ENCODE data around the gene HSD3B1.
"Not testable (repeated sequence)": the region's sequence is repeated elsewhere in the genome, so short reads cannot be mapped to it uniquely, and the experiment has no call there.

HSD3B1 gene

DNA sequence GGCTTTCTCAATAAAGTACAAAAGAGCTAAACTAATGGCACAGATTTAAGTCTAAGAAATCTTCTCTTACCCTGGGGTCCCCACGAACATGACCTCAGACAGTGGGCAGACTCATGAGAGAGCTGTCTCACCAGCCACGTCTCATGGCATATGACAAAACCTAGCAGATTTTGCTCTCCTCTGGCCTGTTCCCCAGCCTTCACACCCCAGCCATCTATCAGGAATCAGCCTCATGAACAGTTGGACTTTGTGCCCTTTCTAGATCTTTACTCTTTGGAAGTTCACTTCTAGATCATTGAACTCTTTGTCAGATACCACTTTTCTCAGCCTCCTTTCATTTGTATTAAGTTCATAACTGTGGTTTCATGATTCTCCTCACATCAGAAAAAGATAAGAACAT, 14.2 kb upstream of the HSD3B1 start:
- no peak for DNase-seq

DNA sequence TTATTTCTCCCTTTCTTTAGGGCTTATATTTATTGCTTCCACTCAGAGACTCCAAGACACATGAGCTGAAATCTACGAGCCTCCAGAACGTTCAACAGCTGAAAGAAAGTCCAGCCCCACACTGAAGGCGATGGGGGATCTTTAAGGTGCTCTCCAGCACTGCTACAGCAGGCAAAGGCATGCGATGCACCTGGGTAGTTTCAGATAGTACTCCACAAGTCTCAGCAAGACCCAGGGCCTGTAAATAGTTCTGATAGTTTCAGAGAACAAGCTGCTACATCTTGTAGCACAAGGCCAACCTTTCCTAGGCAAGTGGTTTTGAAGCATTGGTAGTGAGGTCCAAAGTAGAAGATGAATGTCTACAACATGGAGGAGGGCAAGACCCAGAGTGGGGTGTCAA, 2.2 kb upstream of the HSD3B1 start:
- no peak for DNase-seq

DNA sequence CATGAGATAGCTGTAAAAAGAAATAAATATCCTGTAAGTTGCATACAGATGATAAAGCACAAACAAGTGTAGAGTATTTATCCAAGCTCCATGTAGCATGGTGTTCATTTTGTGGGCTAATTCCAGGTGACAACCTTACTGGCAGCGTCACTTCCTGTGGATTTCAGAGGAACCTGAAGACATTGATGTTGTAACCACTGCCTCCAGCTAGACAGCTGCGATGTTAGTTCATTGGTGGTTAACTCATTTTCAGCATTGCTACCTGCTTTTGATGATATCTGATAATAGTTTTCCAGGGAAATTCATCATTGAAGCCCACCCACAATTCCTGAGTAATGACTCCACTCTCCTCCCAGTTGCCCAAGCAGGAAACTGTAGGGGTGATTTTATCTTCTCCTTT, 3.0 kb downstream of the HSD3B1 start:
- no peak for DNase-seq

DNA sequence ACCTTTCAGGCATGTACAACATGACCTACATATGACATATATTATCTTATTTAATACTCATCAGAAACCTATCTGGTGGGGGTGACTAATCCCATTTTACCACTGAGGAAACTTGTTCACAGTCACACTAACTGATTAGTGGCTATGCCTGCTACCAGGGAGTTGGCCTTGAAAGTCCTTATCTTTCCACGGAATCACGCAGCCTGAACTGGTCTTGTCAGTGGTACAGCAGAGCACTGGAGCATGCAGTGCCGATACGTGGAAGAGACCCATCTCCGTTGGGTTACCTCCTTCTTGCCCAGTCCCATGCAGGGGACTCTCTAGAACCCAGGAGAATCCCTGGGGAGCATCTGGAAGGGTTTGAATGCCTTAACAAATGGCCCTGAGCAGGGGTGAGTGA, 8.2 kb downstream of the HSD3B1 start:
- DNase-seq, result no peak

DNA sequence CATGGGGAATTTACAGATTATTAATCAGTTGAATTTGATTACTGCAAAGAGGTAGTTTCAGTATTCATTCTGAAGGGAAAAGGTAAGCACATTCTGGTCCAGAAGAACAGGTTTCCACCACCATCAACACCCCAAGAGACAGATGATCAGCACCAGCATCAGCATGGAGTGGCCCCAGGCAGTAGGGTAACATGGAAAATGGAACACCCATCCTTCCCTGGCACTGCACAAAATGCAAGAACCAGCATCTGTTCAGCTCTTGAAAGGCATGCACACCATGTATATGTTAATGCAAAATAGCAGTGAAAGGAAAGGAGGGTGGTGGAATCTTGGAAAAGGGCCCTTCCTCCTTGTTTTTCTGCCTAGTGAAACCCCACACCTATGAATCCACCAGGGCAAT, 9.2 kb downstream of the HSD3B1 start:
- DNase-seq, result no peak

DNA sequence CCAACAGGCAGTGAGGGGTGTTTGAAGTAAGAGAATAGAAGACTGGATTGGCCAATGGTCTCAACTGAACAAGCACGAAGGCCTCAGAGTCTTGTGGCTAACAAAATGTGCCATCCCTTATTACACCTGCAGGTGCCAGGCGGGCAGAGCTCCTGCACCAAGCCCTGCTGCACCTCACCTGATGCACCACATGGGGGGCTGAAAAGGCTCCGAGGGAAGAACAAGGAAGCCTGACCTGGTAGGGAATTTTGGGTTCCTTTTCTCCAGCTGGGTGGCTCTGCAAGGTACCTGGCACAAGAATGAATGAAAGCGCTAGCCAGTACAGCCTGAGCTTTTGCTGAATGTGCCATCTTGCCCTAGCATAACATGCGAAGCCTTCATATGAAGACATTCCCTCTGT, 9.7 kb downstream of the HSD3B1 start:
- DNase-seq, result no peak

DNA sequence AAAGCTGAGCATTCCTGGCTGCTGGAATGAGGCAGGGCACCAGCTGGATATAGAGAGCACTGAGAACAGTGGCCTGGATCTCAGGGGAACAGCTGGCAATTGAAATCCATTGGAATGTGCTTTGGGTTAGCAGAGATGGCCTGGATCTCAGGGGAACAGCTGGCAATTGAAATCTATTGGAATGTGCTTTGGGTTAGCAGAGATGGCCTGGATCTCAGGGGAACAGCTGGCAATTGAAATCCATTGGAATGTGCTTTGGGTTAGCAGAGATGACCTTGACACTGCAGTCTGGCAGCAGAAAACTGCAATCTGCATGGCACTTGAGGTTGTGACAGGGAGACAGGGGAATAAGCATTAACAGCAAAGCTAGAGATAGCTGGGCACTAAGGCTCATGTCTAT, 10.7 kb downstream of the HSD3B1 start:
- DNase-seq, result not testable (repeated sequence)

DNA sequence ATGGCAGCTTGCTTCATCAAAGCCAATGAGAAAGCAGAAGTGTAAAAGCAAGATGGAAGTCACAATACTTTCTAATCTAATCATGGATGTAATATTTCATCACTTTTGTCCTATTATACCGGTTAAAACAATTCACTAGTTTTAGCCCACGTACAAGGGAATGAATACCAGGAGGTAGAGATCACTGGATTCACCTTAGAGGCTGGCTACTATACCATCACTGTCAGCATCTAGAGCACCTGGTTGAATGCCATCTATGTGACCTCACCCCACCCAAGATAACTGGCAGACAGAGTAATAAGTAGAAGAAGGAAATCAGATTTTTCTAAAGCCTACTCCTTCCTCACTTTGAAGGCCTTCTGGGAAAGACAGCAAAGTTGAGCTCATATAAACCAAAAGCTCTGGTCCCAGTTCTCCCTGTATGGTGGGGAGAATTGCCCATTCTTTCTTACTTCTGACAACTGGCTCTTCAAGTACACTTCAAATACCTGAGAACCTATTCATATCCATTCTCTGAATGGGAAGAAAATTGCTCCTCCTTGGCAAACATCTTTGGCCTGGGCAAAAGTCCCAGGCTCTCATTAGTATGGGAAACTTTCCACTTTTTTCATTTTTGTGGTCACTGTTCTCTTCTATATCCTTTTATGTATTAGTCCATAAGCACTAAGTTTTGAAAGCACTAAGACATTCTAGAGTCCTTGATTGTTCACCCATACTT, 24.8 kb downstream of the HSD3B1 start:
- DNase-seq, result no peak

DNA sequence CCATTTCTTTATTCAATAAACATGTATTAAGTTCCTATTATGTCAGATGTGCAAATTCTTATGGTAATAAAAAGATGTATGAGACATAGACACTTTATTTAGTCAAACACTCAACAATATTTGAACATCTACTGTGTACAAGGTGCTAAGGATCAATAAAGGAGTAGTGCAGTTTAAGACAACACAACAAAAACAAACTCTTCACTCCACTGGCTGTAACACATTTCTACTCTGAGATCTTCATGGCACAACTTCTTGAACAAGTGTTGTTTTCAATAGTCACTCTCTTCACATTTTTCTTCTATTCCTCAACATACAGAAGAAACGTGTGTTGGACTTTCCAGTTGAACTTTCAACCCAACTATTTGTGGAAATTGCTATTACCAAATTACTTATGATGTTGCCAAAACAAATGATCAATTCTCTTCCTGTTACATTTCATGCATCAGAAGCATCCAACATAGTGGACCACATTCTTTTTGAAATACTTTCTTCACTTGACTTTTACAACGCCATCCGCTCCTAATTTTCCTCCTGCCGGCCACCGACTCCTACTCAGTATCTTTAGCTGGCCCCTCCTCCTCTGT, 25.4 kb downstream of the HSD3B1 start:
- no peak for DNase-seq

DNA sequence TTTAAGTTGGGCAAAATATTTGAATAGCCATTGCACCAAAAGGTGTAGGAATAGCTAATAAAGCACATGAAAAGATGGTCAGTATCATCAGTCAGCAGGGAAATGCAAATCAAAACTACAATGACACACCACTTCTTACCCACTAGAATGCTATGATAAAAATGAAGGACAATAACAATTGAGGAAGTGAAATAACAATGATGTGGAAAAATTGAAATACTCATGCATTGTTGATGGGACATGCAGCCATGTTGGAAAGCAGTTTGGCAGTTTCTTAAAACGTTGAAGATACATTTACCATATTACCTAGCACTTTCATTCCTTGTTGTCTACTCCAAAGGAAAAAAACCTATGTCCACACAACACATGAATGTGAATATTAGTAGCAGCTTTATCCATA, 28.4 kb downstream of the HSD3B1 start:
- DNase-seq, result no peak

DNA sequence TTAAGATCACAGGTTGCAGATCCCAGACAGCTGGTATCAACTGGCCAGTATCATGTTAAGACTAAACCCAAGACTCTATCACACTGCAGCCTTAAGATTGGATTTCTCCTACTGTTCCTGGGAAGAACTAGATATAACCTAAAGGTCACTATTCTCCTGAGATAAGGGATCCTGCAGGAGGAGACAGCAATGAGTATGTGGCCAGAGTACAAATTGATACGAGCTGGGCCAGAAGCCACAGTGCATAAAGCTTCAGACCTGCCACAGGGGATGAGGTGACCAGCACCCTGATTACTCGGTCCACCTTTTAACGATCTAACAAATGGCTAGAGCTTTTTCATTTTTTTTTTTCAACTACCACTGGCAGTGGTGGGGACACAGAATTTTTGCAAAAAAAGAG, 31.0 kb downstream of the HSD3B1 start:
- DNase-seq, result no peak

DNA sequence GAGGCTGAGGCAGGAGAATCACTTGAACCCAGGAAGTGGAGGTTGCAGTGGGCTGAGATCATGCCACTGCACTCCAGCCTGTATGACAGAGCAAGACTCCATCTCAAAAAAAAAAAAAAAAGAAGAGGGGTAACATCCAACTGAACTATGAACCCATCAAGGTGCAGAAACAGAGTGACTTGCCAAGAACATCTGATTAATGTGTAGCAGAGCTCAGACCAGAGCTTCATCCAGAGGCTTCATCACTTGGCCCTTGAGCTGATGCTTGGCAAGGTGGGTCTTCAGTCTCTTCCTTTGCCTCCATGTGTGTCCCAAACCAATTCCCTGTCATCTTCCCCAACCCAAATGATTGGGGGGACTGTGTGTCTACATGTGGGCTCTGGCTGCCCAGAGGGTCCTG, 32.6 kb downstream of the HSD3B1 start:
- DNase-seq, result no peak

DNA sequence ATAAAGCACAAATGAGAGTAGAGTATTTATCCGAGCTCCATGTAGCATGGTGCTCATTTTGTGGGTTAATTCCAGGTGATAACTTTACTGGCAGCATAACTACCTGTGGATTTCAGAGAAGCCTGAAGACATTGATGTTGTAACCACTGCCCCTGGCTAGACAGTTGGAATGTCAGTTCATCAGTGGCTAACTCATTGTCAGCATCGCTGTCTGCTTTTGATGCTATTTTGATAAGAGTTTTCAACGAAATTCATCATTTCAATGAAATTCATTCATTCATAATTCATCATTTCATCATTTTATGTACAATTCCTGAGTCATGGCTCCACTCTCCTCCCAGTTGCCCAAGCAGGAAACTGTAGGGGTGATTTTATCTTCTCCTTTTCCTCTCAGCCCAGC, 34.4 kb downstream of the HSD3B1 start:
- DNase-seq, result no peak

DNA sequence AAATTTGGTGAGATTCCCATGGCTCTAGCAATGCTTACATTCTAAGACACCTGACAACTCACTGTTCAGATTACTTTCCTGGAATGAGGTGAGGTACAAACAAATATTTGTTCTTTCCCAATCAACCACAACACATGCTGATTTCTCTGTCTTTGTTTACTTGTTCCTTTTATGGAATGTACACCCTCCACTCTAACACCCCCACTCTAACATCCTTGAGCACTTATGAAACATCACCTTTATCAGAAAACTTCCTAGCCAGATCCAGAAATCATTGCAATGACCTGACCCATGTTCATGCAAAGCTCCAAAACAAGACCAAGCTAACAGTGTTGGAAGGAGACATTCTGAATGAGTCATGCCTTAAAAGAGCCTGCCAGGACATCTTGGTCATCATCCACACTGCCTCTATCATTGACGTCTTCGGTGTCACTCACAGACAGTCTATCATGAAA, 35.5 kb downstream of the HSD3B1 start:
- no peak for DNase-seq

DNA sequence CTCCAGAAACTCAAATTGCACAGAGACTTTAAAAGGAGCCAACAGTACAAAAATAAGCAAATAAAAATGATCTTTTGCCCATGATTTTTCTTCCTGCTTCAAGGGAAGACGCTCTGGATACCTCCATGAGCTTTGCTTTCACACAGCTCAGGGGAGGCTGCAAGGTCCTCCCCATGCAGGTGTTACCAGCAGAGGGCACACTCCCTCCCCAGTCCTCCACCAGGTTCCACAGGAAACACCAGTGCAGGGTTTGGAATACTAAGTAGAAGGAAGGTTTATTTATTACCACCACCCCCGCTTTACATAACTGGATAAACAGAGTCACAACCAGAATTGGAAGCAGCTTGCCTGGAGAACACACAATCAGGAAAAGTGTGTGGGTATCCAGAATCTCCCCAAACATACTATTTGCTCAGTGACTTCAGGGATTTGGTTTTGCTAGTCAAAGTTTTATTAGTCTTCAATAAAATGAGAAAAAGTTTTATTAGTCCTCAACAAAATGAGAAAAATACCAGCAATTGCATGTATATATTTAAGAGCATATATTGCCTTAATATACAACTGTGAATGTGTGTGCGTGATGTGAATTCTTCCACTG, 37.3 kb downstream of the HSD3B1 start:
- DNase-seq, result no peak

DNA sequence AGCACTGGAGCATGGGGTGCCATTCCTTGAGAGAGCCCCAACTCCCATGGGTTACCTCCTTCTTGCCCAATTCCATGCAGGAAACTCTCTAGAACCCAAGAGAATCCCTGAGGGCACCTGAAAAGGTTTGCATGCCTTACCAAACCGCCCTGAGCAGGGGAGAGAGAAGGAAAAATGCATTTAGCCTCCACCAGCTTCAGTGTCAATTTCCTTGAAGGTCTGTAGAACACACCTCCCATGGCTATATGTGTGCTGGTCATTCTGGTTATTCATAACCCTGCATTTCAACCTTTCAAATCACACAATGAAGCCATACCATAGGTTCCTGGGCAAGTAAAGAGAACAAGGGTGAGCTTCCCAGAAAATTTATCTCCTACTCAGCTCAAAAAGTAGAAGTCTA, 39.6 kb downstream of the HSD3B1 start:
- DNase-seq, result no peak

DNA sequence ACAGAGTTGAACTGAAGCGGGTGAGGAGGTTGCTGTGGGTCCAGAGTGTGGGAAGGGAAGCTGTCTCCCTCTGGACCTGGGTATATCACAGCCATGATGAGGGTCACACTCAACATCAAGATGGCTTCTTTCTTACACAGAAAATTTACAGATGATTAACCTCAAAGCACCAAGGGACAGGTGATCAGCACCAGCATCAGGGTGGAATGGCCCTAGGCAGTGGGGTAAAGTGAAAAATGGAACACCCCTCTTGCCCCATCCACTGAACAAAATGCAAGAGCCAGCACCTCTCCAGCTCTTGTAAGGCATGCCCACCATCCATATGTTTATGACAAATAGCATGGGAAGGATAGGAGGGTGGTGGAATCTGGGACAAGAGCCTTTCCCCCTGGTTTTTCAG, 40.3 kb downstream of the HSD3B1 start:
- no peak for DNase-seq

DNA sequence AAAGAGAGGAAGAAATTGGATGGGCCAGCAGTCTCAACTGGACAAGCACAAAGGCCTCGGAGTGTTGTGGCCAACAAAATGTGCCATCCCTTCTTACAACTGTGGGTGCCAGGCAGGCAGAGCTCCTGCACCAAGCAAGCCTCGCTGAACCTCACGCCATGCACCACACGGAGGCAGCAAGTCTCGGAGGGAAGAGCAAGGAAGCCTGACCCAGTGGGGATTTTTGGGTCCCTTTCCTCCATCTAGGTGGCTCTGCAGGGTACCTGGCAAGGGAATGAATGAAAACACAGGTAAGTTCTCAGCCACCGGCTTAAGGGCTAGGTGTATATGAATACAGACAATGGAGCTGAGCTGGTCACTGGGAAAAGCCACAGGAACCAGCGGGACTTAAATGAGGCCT, 40.8 kb downstream of the HSD3B1 start:
- no peak for DNase-seq

DNA sequence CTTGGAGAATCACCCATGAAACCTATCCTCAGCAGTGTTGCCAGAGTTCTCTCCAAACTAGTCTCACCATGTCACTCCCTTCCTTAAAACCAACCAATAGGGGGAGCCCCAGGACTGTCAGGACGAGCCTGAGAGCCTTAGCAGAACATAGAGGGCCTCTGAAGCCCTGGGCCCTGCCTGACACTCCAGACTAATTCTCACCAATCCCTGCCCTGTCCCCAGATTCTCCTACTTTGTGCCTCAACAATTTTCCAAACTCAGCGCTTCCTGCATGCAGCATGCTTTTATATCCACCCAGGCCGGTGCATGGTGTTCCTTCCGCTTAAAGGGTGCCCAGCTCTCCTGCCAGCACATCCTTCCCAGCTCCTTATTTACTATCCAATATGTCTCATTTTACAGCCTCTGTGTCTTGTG, 42.7 kb downstream of the HSD3B1 start:
- no peak for DNase-seq

DNA sequence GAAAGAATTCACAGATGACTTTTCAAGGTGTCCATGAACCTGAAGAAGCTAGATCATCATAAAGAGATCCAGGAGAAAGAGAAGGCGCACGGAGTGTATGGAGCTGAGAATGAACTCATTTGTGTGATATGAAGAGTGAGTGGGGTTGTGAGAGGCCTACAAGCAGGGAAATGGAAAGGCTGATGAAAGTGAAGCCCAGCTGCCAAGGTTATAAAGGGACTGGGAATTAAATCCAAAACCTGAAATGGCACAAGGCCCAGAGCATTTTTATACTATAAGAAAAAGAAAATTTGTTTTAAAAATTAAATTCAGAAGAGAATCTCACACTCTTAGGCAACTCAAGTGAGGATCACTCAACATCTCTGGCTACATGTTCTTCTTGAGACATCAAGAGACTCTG, 43.4 kb downstream of the HSD3B1 start:
- DNase-seq, result no peak

DNA sequence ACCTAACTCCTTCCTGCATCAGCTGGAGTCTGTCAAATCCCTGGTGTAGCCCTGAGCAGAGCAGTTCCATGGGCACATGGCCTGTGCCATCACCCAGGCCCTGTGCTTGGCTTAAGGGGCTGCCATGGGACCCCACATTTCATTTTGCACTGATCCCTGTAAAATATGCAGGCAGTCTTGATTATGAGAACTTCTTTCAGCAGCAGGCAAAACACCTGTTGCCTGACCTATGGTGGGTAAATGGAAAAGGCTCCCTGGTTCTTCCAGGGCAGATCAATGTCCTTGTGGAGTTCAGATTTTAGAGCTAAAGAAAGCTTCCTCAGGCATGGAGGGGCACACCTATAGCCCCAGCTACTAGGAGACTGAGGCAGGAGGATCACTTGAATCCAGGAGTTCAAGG, 44.2 kb downstream of the HSD3B1 start:
- DNase-seq, result no peak

DNA sequence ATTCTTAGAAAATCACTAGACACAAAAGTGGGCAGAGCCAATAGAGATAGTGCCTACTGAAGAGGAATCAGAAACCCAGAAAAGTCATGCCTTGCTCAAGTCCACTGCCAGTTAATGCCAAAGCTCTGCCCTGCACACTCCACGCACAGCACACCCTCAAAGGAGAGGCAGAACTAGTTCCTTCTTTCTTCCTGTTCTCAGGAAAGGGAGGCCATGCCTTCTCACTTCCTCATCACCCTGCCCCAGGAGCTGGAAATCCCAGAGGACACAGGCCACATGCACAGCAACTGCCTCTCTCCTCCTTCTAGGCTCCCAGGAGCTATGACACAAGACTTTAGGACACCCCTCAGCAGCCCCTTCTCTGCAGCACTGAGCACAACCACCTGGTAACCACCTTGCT, 45.6 kb downstream of the HSD3B1 start:
- DNase-seq, result not testable (repeated sequence)

DNA sequence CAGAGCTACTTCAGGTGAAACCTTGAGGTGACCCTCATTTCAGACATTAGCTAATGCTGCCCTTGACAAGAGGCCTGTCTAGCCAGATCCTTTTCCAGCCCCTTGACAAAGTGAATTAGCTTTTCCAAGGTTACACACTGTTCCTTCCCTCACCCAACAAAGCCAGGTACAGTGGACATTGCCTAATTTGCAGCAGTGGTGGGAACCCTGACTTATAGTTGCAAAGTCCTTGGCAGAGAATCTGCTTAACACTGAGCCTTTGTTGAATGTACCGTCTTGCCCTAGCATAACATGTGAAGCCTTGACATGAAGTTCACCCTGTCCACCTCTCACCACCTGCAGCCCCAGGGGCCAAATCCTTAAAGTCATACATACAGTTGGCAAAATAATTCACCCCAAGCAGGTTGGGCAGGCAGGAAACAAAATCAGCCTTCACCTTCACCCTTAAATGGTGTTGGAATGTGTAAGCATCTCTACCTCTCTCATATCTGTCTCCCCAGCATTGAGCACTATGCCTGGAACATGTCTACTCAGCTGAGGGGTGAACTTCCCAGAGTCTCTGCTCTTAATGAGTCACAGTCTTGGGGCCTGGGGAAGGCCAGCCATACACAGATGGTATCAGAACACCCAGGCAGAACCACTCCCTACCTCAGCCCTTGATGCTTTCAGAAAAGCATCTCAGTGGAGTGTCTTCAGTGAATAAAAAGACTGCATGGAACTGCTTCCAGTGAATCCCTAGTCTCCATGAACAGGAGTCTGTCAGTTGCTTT, 46.5 kb downstream of the HSD3B1 start:
- DNase-seq, result not testable (repeated sequence)

DNA sequence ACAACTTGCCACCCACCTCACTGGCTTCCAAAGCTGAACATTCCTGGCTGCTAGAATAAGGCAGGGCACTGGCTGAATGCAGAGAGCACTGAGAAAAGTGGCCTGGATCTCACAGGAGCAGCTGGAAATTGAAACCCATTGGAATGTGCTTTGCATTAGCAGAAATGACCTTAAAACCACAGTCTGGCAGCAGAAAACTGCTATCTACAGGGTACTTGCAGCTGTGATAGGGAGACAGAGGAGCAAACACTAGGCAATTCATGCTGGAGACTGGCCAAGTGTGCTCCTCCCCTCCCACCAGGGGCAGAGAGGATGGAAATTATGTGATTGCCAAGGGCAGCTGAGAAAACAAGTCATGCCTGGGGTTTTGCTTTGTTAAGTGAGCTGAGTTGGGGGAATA, 47.2 kb downstream of the HSD3B1 start:
- DNase-seq, result no peak
